ENCODE measurements around the gene LFNG. TPM values are rescaled to one million over a fixed set of nuclear protein-coding genes. Genes with fewer than 3 reads are reported as not detected.
A peak's percentile ranks its signal among the peaks of the same experiment; 100 is the strongest.

Gene LFNG
- total and polyA plus RNA-seq, 9 of the 15 experiments (the other 6 are each of a cell fraction or from before 2014, with no cell fraction given): 0.03 to 0.89 (median 0.25) TPM; not detected in 1

- in situ Hi-C loops (cut with MboI): no loop called here
- peak overlapping the region in 1 of 2 experiments; percentile 52; a peak in 1 of 4 replicates for H3K9ac ChIP-seq (ENCODE audit: insufficient read depth in 1 of 2, low read depth in 2 of 2, low read length in 2 of 2)
- ATAC-seq (no peak), FAIRE-seq (no peak), DNase-seq (ENCODE audit: extremely low read depth in 1 of 4, low spot score in 3 of 4) (no peak)
- H3K4me2 ChIP-seq (ENCODE audit: insufficient read depth, low read length): no peak overlapping the region
- H3K79me2 ChIP-seq (ENCODE audit: control insufficient read depth, insufficient read depth, low read length): no peaks in the 10 kb centered on the region
- H3K4me3 ChIP-seq: no peak overlapping the region
- no peaks in the 10 kb centered on the region for H3K9me3 ChIP-seq (replicated peaks; ENCODE audit: control insufficient read depth, insufficient read depth, low read depth, low read length)
- CTCF ChIA-PET (ENCODE audit: low intra/inter-chr PET ratio): no interaction called here
- no peaks in the 10 kb centered on the region for H3K27me3 ChIP-seq (ENCODE audit: control insufficient read depth in 2 of 2, insufficient read depth in 2 of 2, low read length in 2 of 2)
- no TSS peak for BruUV-seq (replicated peaks)
- no peaks in the 10 kb centered on the region for H4K20me1 ChIP-seq (replicated peaks; ENCODE audit: control insufficient read depth, insufficient read depth, low read length)
- no peaks in the 10 kb centered on the region for H3K9me1 ChIP-seq (ENCODE audit: control insufficient read depth, insufficient read depth, low read length)
- WGBS (ENCODE audit: insufficient coverage, low coverage, missing lambda C conversion rate): 93% methylated on average over 32 of the region's 32 CpGs
- H2AFZ ChIP-seq (ENCODE audit: low read depth, low read length): no peak overlapping the region
- no peak overlapping the region for H3K27ac ChIP-seq (ENCODE audit: extremely low read depth, low read depth, low read length)
- peaks cover 0 to 19% of the 10 kb centered on the region in 2 experiments; a peak in 1 of 5 replicates for H3K4me1 ChIP-seq (replicated peaks in 1 of 2; ENCODE audit: control insufficient read depth in 2 of 2, insufficient read depth in 2 of 2, low read length in 2 of 2)
- intact Hi-C loops (cut with micrococcal nuclease): no loop called here
- POLR2A ChIA-PET: interaction anchor here (0.6 to 1.2 kb wide), 4 partner anchors 12 to 1838 kb away, joined by 3 to 4 read pairs (median 4); partner anchors contain the start of gene BRAT1
- peaks cover 68% of the 10 kb centered on the region; the same call in 1 of the 3 replicates for H3K36me3 ChIP-seq (ENCODE audit: control insufficient read depth, insufficient read depth, low read length)
- TF ChIP-seq EP300 (IDR thresholded peaks at IDR 0.05; ENCODE audit: low read length): no peak
- TF ChIP-seq CUX1 (CRISPR knock-in tag; IDR thresholded peaks at IDR 0.05): no peak
- no peak for TF ChIP-seq SAP30 (IDR thresholded peaks at IDR 0.05; ENCODE audit: borderline replicate concordance, insufficient read depth, low read depth, low read length, poor library complexity, severe bottlenecking)
- TF ChIP-seq HOMEZ (CRISPR knock-in tag; IDR thresholded peaks at IDR 0.05): no peak
- TF ChIP-seq NUFIP1 (IDR thresholded peaks at IDR 0.05; ENCODE audit: partially characterized antibody): no peak
- TF ChIP-seq NCOR1 (IDR thresholded peaks at IDR 0.05): no peak
- TF ChIP-seq SNRNP70 (optimal IDR thresholded peaks at IDR 0.05; ENCODE audit: low read depth, low read length): no peak
- TF ChIP-seq NCOA4 (IDR thresholded peaks at IDR 0.05; ENCODE audit: partially characterized antibody): no peak
- peak; percentile 54; the same call in 1 of the 2 replicates for TF ChIP-seq RBFOX2 (IDR thresholded peaks at IDR 0.05; ENCODE audit: low read depth, low read length)
- no peak for TF ChIP-seq ZNF140 (CRISPR knock-in tag; IDR thresholded peaks at IDR 0.05)
- no peak for TF ChIP-seq GATAD2B (IDR thresholded peaks at IDR 0.05; ENCODE audit: borderline replicate concordance)
- peak; percentile 64 for TF ChIP-seq POLR2G (IDR thresholded peaks at IDR 0.05; ENCODE audit: low read depth, low read length)
- TF ChIP-seq ATF2 (CRISPR knock-in tag; IDR thresholded peaks at IDR 0.05): no peak
Measured at GRCh38 chr7:2539031-2539911, 19.7 kb downstream of the LFNG start.
